IMR-90 (cell line): ENCODE data around the gene MACF1. TPM values are rescaled to one million over a fixed set of nuclear protein-coding genes. Genes with fewer than 3 reads are reported as not detected.

ENCODE experiments used
- ATAC-seq: fragments of 200-7000 bp; cut with Tn5 transposase; 2 replicates; pipeline ENCODE4 v1.9.1; 2020; ENCODE audit warnings: low read depth, mild to moderate bottlenecking, moderate library complexity
- BruUV-seq: library from RNA; stranded (reverse); fragments of 400-500 nt; replicated peaks from 2 replicates; lab custom pipeline; 2021; lab: Mats Ljungman, UMichigan
- CTCF ChIA-PET: fragments of 300-600 bp; formaldehyde crosslinking; extraction: SDS; loops from one replicate; lab custom pipeline; 2021; ENCODE audit warnings: antibody characterized with exemption; lab: Yijun Ruan, JAX
- POLR2A ChIA-PET: fragments of 300-600 bp; sonication (Branson Sonifier 250); formaldehyde crosslinking; loops from one replicate; lab custom pipeline; 2022; ENCODE audit warnings: antibody characterized with exemption; ENCODE audit not compliant: unreplicated experiment; lab: Charles Lee
- DNase-seq: peaks from one replicate; pipeline ENCODE4 v3.0.0; 2013
- H2AFZ ChIP-seq: replicated peaks from 2 replicates; pipeline ENCODE3; 2013; ENCODE audit warnings: low read length, mild to moderate bottlenecking; ENCODE audit not compliant: poor library complexity
- H2AK5ac ChIP-seq: 2 replicates; pipeline ENCODE4 v1.6.1; 2013; ENCODE audit warnings: low read depth, low read length, inconsistent platforms
- H2AK9ac ChIP-seq: replicated peaks from 2 replicates; pipeline ENCODE3; 2013; ENCODE audit warnings: mild to moderate bottlenecking, low read depth, low read length, moderate library complexity; ENCODE audit not compliant: poor library complexity
- H2BK120ac ChIP-seq: 2 replicates; pipeline ENCODE4 v1.6.1; 2013; ENCODE audit warnings: low read depth, low read length, inconsistent platforms
- H2BK15ac ChIP-seq: 3 replicates; pipeline ENCODE4 v1.6.1; 2013; ENCODE audit warnings: low read depth, low read length, inconsistent platforms
- H2BK20ac ChIP-seq: 2 replicates; pipeline ENCODE4 v1.6.1; 2013; ENCODE audit warnings: low read depth, mild to moderate bottlenecking, inconsistent platforms, low read length, moderate library complexity
- H2BK5ac ChIP-seq: 2 replicates; pipeline ENCODE4 v1.6.1; 2013; ENCODE audit warnings: mild to moderate bottlenecking, low read depth, low read length, inconsistent platforms; ENCODE audit not compliant: poor library complexity, severe bottlenecking
- H3K14ac ChIP-seq: replicated peaks from 2 replicates; pipeline ENCODE4 v1.6.1; 2013; ENCODE audit warnings: low read depth, low read length, inconsistent platforms
- H3K18ac ChIP-seq: 2 replicates; pipeline ENCODE4 v1.6.1; 2013; ENCODE audit warnings: low read depth, low read length, control low read depth
- H3K23ac ChIP-seq: 2 replicates; pipeline ENCODE4 v1.6.1; 2013; ENCODE audit warnings: low read depth, low read length, inconsistent platforms
- H3K27ac ChIP-seq: 2 replicates; pipeline ENCODE4 v1.5.1; 2013; ENCODE audit warnings: mild to moderate bottlenecking, control low read depth, low read length; ENCODE audit not compliant: insufficient read depth
- H3K27me3 ChIP-seq: 2 replicates; pipeline ENCODE4 v1.6.1; 2013; ENCODE audit warnings: low read length; ENCODE audit not compliant: control insufficient read depth, insufficient read depth
- H3K36me3 ChIP-seq: 2 replicates; pipeline ENCODE4 v1.6.1; 2013; ENCODE audit warnings: low read length, mixed read lengths; ENCODE audit not compliant: control insufficient read depth, insufficient read depth
- H3K4ac ChIP-seq: 2 replicates; pipeline ENCODE4 v1.6.1; 2013; ENCODE audit warnings: low read depth, low read length, inconsistent platforms
- H3K4me1 ChIP-seq: 2 replicates; pipeline ENCODE4 v1.6.1; 2013; ENCODE audit warnings: low read length, mixed read lengths; ENCODE audit not compliant: control insufficient read depth, insufficient read depth
- H3K4me2 ChIP-seq: 2 replicates; pipeline ENCODE4 v1.6.1; 2013; ENCODE audit warnings: low read depth, mild to moderate bottlenecking, control low read depth, low read length, moderate library complexity
- H3K4me3 ChIP-seq: 2 replicates; pipeline ENCODE4 v1.5.1; 2013; ENCODE audit warnings: low read depth, mild to moderate bottlenecking, control low read depth, low read length, moderate library complexity; ENCODE audit not compliant: insufficient read depth
- H3K56ac ChIP-seq: 2 replicates; pipeline ENCODE4 v1.6.1; 2013; ENCODE audit warnings: low read length, inconsistent platforms; ENCODE audit not compliant: insufficient read depth; ENCODE audit errors: extremely low read depth
- H3K79me1 ChIP-seq, 2 experiments: 2 replicates each; pipeline ENCODE4 v1.6.1; 2013; ENCODE audit warnings: low read length in 2 of 2, inconsistent platforms in 1 of 2, low read depth in 1 of 2
- H3K9ac ChIP-seq: 2 replicates; pipeline ENCODE4 v1.6.1; 2013; ENCODE audit warnings: low read depth, low read length, control low read depth
- H3K9me1 ChIP-seq: 2 replicates; pipeline ENCODE4 v1.6.1; 2013; ENCODE audit warnings: low read length, inconsistent platforms; ENCODE audit not compliant: insufficient read depth
- H3K9me3 ChIP-seq: 2 replicates; pipeline ENCODE4 v1.6.1; 2013; ENCODE audit warnings: low read length; ENCODE audit not compliant: control insufficient read depth, insufficient read depth
- H4K20me1 ChIP-seq: 2 replicates; pipeline ENCODE4 v1.6.1; 2013; ENCODE audit warnings: low read length, inconsistent platforms; ENCODE audit not compliant: insufficient read depth
- H4K5ac ChIP-seq: 2 replicates; pipeline ENCODE4 v1.6.1; 2013; ENCODE audit warnings: mild to moderate bottlenecking, low read depth, low read length, control low read depth
- H4K8ac ChIP-seq, 2 experiments: 2 replicates each; pipeline ENCODE4 v1.6.1; 2013; ENCODE audit warnings: low read depth in 2 of 2, low read length in 2 of 2, control low read depth in 1 of 2, inconsistent platforms in 1 of 2
- H4K91ac ChIP-seq: 2 replicates; pipeline ENCODE4 v1.6.1; 2013; ENCODE audit warnings: low read depth, low read length, inconsistent platforms; ENCODE audit not compliant: insufficient read depth
- BHLHE40 ChIP-seq: fragments of 150-350 bp; IDR thresholded peaks from 2 replicates; pipeline ENCODE4 v1.6.1; 2016; ENCODE audit warnings: mild to moderate bottlenecking, low read depth, low read length
- FOS ChIP-seq: fragments of 150-350 bp; IDR thresholded peaks from 2 replicates; pipeline ENCODE4 v1.6.1; 2016; ENCODE audit warnings: low read depth, low read length
- MAFK ChIP-seq: IDR thresholded peaks from 2 replicates; pipeline ENCODE4 v1.6.1; 2012; ENCODE audit warnings: low read depth, low read length, improper control_type of control experiment
- MAZ ChIP-seq: IDR thresholded peaks from 2 replicates; pipeline ENCODE4 v1.6.1; 2012; ENCODE audit warnings: low read depth, mild to moderate bottlenecking, low read length, improper control_type of control experiment, moderate library complexity, borderline replicate concordance
- POLR2A ChIP-seq: IDR thresholded peaks from 2 replicates; pipeline ENCODE4 v1.6.1; 2012; ENCODE audit warnings: mild to moderate bottlenecking, low read depth, low read length
- RFX5 ChIP-seq: IDR thresholded peaks from 2 replicates; pipeline ENCODE4 v1.8.0; 2012; ENCODE audit warnings: low read depth, mild to moderate bottlenecking, low read length, moderate library complexity
- SMC3 ChIP-seq: fragments of 150-350 bp; IDR thresholded peaks from 2 replicates; pipeline ENCODE4 v1.6.1; 2016; ENCODE audit warnings: low read depth, mild to moderate bottlenecking, antibody characterized with exemption, low read length, moderate library complexity
- WGBS, 2 experiments: methylation state at CpG; one replicate each; pipeline versions ENCODE4 v1.1.5 to v1.1.7; 2013; ENCODE audit warnings: missing lambda C conversion rate in 2 of 2; ENCODE audit not compliant: insufficient read length in 1 of 2; ENCODE audit errors: extremely low coverage in 2 of 2; 5-methylcytosine and 5-hydroxymethylcytosine counted together
- dilution Hi-C: fragments of 300-500 bp; cut with HindIII; formaldehyde crosslinking; loops from one replicate; pipeline ENCODE4 v1.14.3; 2018; ENCODE audit warnings: low sequenced_read_pairs; ENCODE audit not compliant: unreplicated experiment
- in situ Hi-C: fragments of 300-500 bp; cut with MboI; formaldehyde crosslinking; loops from 3 replicates; pipeline ENCODE4 v1.14.3; 2019; ENCODE audit warnings: low sequenced_read_pairs, inconsistent platforms, mixed read lengths
- intact Hi-C: fragments of 100-400 bp; cut with micrococcal nuclease; formaldehyde crosslinking; loops from 2 replicates; pipeline ENCODE4 v1.10.0; 2022
- polyA plus RNA-seq, 3 experiments: library from polyadenylated mRNA; depleted of rRNA; stranded (reverse); fragments of >200 nt; gene quantifications; 2 replicates each; pipeline ENCODE4 v1.2.3, GENCODE V29; 2012; ENCODE audit warnings: low replicate concordance in 1 of 3
- total RNA-seq: library from RNA; depleted of rRNA; stranded (reverse); fragments of >200 nt; gene quantifications from 2 replicates; pipeline ENCODE4 v1.2.3, GENCODE V29; 2012

MACF1 gene
- total and polyA plus RNA-seq, 2 of the 4 experiments (the other 2 are of a cell fraction): 67.6 to 369 TPM

- intact Hi-C loops: no loop called here
- ChIA-PET CTCF (no interaction called here), POLR2A (no interaction called here)
- Histone ChIP-seq H3K4me2 (no peak overlapping the region), H3K9me3 (no peaks in the 10 kb centered on the region), H2AFZ (no peak overlapping the region), H4K91ac (no peak overlapping the region), H3K9me1 (no peaks in the 10 kb centered on the region; the same call in 1 of the 2 replicates), H2BK120ac (no peak overlapping the region), H3K4me3 (no peak overlapping the region), H3K9ac (no peak overlapping the region), H2AK5ac (no peak overlapping the region), H2BK15ac (no peak overlapping the region), H2BK20ac (no peak overlapping the region), H3K56ac (no peak overlapping the region), H4K5ac (no peak overlapping the region), H2AK9ac (no peak overlapping the region), H3K18ac (no peak overlapping the region), H3K36me3 (peaks cover 50% of the 10 kb centered on the region), H3K27ac (no peak overlapping the region), H3K27me3 (no peaks in the 10 kb centered on the region), H3K23ac (no peak overlapping the region), H3K14ac (no peak overlapping the region), H2BK5ac (no peak overlapping the region), H4K20me1 (no peaks in the 10 kb centered on the region), H4K8ac (no peak overlapping the region), H3K79me1 (peaks cover 26 to 27% of the 10 kb centered on the region in 2 experiments), H3K4ac (no peak overlapping the region), H3K4me1 (no peaks in the 10 kb centered on the region)
- no peak for DNase-seq
- in situ Hi-C loops: no loop called here
- no peak for ATAC-seq
- no peak for TF ChIP-seq RFX5
- TF ChIP-seq POLR2A: no peak
- TF ChIP-seq FOS: no peak
- TF ChIP-seq SMC3: no peak
- TF ChIP-seq MAFK: peak; percentile 67
- TF ChIP-seq MAZ: no peak
- TF ChIP-seq BHLHE40: no peak
- no TSS peak for BruUV-seq
- 60% methylated on average over 1 of the region's 3 CpGs; no CpG with 5 or more reads in 1 of the 2 experiments for WGBS, 2 experiments
- dilution Hi-C loops: no loop called here
These were observed 130.7 kb downstream of the MACF1 start for GRCh38 chr1:39335216-39335615.
